ENCODE data around the gene MAMLD1. TPM values are rescaled to one million over a fixed set of nuclear protein-coding genes. Genes with fewer than 3 reads are reported as not detected.

Gene MAMLD1
- total and polyA plus RNA-seq, 2 experiments from 2014 or later: 4.1 to 9.0 TPM

GRCh38 chrX:150408007-150408406 is 44.9 kb downstream of the MAMLD1 start:
- no peak overlapping the region for H2AFZ ChIP-seq
- WGBS, 2 experiments (ENCODE audit: low coverage in 1 of 2, low lambda C conversion rate in 2 of 2, missing lambda C conversion rate in 2 of 2): 85 to 86% methylated on average over 5 of the region's 5 CpGs
- H3K27me3 ChIP-seq (replicated peaks; ENCODE audit: insufficient read depth): no peaks in the 10 kb centered on the region
- H3F3A ChIP-seq (ENCODE audit: insufficient read depth): no peaks in the 10 kb centered on the region
- peaks cover 22% of the 10 kb centered on the region for H3K79me2 ChIP-seq (ENCODE audit: insufficient read depth)
- no peak overlapping the region for H3K27ac ChIP-seq
- H3K4me2 ChIP-seq (ENCODE audit: unreplicated experiment): no peak overlapping the region
- DNase-seq: no peak
- H3K9ac ChIP-seq: no peak overlapping the region
- TF ChIP-seq EZH2phosphoT487 (IDR thresholded peaks at IDR 0.05; ENCODE audit: insufficient read depth, low read depth): no peak
- TF ChIP-seq EZH2 (IDR thresholded peaks at IDR 0.05; ENCODE audit: insufficient read depth, poor library complexity, severe bottlenecking): no peak
- H3K9me3 ChIP-seq (ENCODE audit: low read depth): no peaks in the 10 kb centered on the region
- no peaks in the 10 kb centered on the region for H3K36me3 ChIP-seq (ENCODE audit: low read depth)
- no peaks in the 10 kb centered on the region for H3K9me2 ChIP-seq (ENCODE audit: insufficient read depth)
- no peaks in the 10 kb centered on the region for H3K4me1 ChIP-seq (ENCODE audit: insufficient read depth)
- no peak overlapping the region for H3K4me3 ChIP-seq
- in situ Hi-C loops (cut with MboI): no loop called here
- no peaks in the 10 kb centered on the region for H4K20me1 ChIP-seq (ENCODE audit: insufficient read depth)

DNA sequence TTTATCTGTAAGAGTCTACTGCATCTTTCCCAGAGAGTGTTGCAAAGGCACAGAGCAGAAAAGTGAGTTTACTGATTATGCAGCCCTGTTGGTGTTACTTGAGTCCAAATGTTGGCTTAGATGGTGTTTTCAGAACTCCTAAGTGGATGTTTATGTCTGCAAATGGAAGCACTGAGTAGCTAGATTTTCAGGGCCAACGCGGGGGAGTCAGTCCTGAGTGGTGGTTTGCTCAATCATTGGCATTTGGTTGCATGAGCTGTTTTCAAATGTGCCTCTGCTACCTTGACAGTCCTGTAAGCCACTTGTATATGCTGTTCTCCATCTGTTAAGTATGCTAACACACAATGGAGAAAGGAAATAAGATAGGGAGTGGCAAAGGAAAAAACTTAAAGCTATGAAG is 45.4 kb downstream of the MAMLD1 start:
- Histone ChIP-seq H3K4me3 (no peak overlapping the region), H3K9me2 (ENCODE audit: insufficient read depth) (no peaks in the 10 kb centered on the region), H3K79me2 (ENCODE audit: insufficient read depth) (peaks cover 16% of the 10 kb centered on the region), H3K27me3 (replicated peaks; ENCODE audit: insufficient read depth) (no peaks in the 10 kb centered on the region), H3K9me3 (ENCODE audit: low read depth) (no peaks in the 10 kb centered on the region), H4K20me1 (ENCODE audit: insufficient read depth) (no peaks in the 10 kb centered on the region), H3K4me1 (ENCODE audit: insufficient read depth) (no peaks in the 10 kb centered on the region), H3K36me3 (ENCODE audit: low read depth) (no peaks in the 10 kb centered on the region), H3K4me2 (ENCODE audit: unreplicated experiment) (no peak overlapping the region), H3K9ac (no peak overlapping the region), H3F3A (ENCODE audit: insufficient read depth) (no peaks in the 10 kb centered on the region), H2AFZ (no peak overlapping the region), H3K27ac (no peak overlapping the region)
- in situ Hi-C loops (cut with MboI): no loop called here
- TF ChIP-seq EZH2 (IDR thresholded peaks at IDR 0.05; ENCODE audit: insufficient read depth, poor library complexity, severe bottlenecking) (no peak), EZH2phosphoT487 (IDR thresholded peaks at IDR 0.05; ENCODE audit: insufficient read depth, low read depth) (no peak)
- WGBS, 2 experiments (ENCODE audit: low coverage in 1 of 2, low lambda C conversion rate in 2 of 2, missing lambda C conversion rate in 2 of 2): 95 to 100% methylated on average over 2 of the region's 2 CpGs
- no peak for DNase-seq

DNA sequence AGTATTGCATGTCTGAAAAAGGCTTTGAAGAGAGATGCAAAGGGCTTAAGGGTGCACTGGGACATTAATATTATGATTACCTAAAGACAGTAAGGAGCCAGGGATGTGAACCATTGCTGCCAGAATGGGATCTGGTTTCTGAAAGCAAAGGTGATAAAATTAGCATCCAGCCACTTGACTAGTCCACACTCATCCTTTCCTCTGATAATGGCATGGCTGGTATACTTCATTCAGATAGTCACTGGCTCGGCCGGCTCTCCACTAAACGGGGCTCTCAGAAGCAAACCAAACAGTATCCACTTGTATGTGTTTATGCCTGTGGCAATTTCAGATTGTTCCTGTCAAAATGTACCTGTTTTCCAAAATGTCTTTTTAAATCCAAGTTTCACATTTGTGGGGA is 46.4 kb downstream of the MAMLD1 start:
- 96 to 100% methylated on average over 3 of the region's 3 CpGs for WGBS, 2 experiments (ENCODE audit: low coverage in 1 of 2, low lambda C conversion rate in 2 of 2, missing lambda C conversion rate in 2 of 2)
- Histone ChIP-seq H2AFZ (no peak overlapping the region), H3K36me3 (ENCODE audit: low read depth) (no peaks in the 10 kb centered on the region), H3K9ac (no peak overlapping the region), H3K9me3 (ENCODE audit: low read depth) (no peaks in the 10 kb centered on the region), H3K4me3 (no peak overlapping the region), H3K9me2 (ENCODE audit: insufficient read depth) (no peaks in the 10 kb centered on the region), H3K4me1 (ENCODE audit: insufficient read depth) (no peaks in the 10 kb centered on the region), H3K4me2 (ENCODE audit: unreplicated experiment) (no peak overlapping the region), H3K27ac (no peak overlapping the region), H3K79me2 (ENCODE audit: insufficient read depth) (peaks cover 15% of the 10 kb centered on the region), H4K20me1 (ENCODE audit: insufficient read depth) (no peaks in the 10 kb centered on the region), H3K27me3 (replicated peaks; ENCODE audit: insufficient read depth) (no peaks in the 10 kb centered on the region), H3F3A (ENCODE audit: insufficient read depth) (no peaks in the 10 kb centered on the region)
- TF ChIP-seq EZH2phosphoT487 (IDR thresholded peaks at IDR 0.05; ENCODE audit: insufficient read depth, low read depth): no peak
- TF ChIP-seq EZH2 (IDR thresholded peaks at IDR 0.05; ENCODE audit: insufficient read depth, poor library complexity, severe bottlenecking): no peak
- no peak for DNase-seq
- in situ Hi-C loops (cut with MboI): no loop called here

GRCh38 chrX:150409964-150410363 is 46.8 kb downstream of the MAMLD1 start:
- no peaks in the 10 kb centered on the region for H3K9me3 ChIP-seq (ENCODE audit: low read depth)
- H3K27me3 ChIP-seq (replicated peaks; ENCODE audit: insufficient read depth): no peaks in the 10 kb centered on the region
- WGBS, 2 experiments (ENCODE audit: low coverage in 1 of 2, low lambda C conversion rate in 2 of 2, missing lambda C conversion rate in 2 of 2): 100% methylated on average over 2 of the region's 2 CpGs
- DNase-seq: no peak
- no peaks in the 10 kb centered on the region for H3K36me3 ChIP-seq (ENCODE audit: low read depth)
- no peaks in the 10 kb centered on the region for H3K4me1 ChIP-seq (ENCODE audit: insufficient read depth)
- peaks cover 15% of the 10 kb centered on the region for H3K79me2 ChIP-seq (ENCODE audit: insufficient read depth)
- no peaks in the 10 kb centered on the region for H3F3A ChIP-seq (ENCODE audit: insufficient read depth)
- H4K20me1 ChIP-seq (ENCODE audit: insufficient read depth): no peaks in the 10 kb centered on the region
- no peak overlapping the region for H3K4me3 ChIP-seq
- H2AFZ ChIP-seq: no peak overlapping the region
- H3K9ac ChIP-seq: no peak overlapping the region
- H3K4me2 ChIP-seq (ENCODE audit: unreplicated experiment): no peak overlapping the region
- H3K9me2 ChIP-seq (ENCODE audit: insufficient read depth): no peaks in the 10 kb centered on the region
- TF ChIP-seq EZH2phosphoT487 (IDR thresholded peaks at IDR 0.05; ENCODE audit: insufficient read depth, low read depth) (no peak), EZH2 (IDR thresholded peaks at IDR 0.05; ENCODE audit: insufficient read depth, poor library complexity, severe bottlenecking) (no peak)
- H3K27ac ChIP-seq: no peak overlapping the region
- in situ Hi-C loops (cut with MboI): no loop called here

DNA sequence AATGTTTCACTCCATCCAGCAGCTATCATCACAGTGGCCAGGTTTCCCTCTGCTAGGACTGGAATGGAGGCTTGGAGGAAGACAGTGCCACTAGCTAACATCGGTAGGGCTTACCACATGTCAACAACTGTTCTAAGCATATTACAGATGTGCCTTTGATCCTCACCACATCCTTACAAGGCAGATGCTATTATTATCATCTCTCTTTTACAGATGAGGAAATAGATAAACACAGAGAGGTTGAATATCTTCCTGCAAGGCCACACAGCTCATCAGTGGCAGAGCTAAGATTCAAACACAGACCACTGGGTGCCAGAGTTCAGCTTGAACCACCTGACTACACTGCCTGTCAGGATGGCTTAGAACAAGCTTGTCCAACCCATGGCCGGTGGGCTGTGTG is 47.4 kb downstream of the MAMLD1 start:
- TF ChIP-seq EZH2phosphoT487 (IDR thresholded peaks at IDR 0.05; ENCODE audit: insufficient read depth, low read depth): no peak
- TF ChIP-seq EZH2 (IDR thresholded peaks at IDR 0.05; ENCODE audit: insufficient read depth, poor library complexity, severe bottlenecking): no peak
- Histone ChIP-seq H3K79me2 (ENCODE audit: insufficient read depth) (peaks cover 15% of the 10 kb centered on the region), H3K4me1 (ENCODE audit: insufficient read depth) (no peaks in the 10 kb centered on the region), H3K27ac (no peak overlapping the region), H3K9me2 (ENCODE audit: insufficient read depth) (no peaks in the 10 kb centered on the region), H4K20me1 (ENCODE audit: insufficient read depth) (no peaks in the 10 kb centered on the region), H3K27me3 (replicated peaks; ENCODE audit: insufficient read depth) (no peaks in the 10 kb centered on the region), H3K9me3 (ENCODE audit: low read depth) (no peaks in the 10 kb centered on the region), H3K36me3 (ENCODE audit: low read depth) (no peaks in the 10 kb centered on the region), H3K4me3 (no peak overlapping the region), H3F3A (ENCODE audit: insufficient read depth) (no peaks in the 10 kb centered on the region), H2AFZ (no peak overlapping the region), H3K4me2 (ENCODE audit: unreplicated experiment) (no peak overlapping the region), H3K9ac (no peak overlapping the region)
- WGBS, 2 experiments (ENCODE audit: low coverage in 1 of 2, low lambda C conversion rate in 2 of 2, missing lambda C conversion rate in 2 of 2): 53 to 54% methylated on average over 2 of the region's 2 CpGs
- DNase-seq: no peak
- in situ Hi-C loops (cut with MboI): no loop called here
